COLO829 (cell line): ENCODE measurements around the gene SLC12A6.

Source experiments
- DNase-seq: peaks from one replicate; pipeline ENCODE4 v3.0.0; 2012; ENCODE audit warnings: low spot score

Gene SLC12A6

GRCh38 chr15:34330279-34330678, 7.3 kb downstream of the SLC12A6 start:
- no peak for DNase-seq

GRCh38 chr15:34329006-34329405, 8.6 kb downstream of the SLC12A6 start:
- DNase-seq: no peak

- DNase-seq: no peak
Observed at GRCh38 chr15:34327906-34328305, 9.7 kb downstream of the SLC12A6 start.

DNA sequence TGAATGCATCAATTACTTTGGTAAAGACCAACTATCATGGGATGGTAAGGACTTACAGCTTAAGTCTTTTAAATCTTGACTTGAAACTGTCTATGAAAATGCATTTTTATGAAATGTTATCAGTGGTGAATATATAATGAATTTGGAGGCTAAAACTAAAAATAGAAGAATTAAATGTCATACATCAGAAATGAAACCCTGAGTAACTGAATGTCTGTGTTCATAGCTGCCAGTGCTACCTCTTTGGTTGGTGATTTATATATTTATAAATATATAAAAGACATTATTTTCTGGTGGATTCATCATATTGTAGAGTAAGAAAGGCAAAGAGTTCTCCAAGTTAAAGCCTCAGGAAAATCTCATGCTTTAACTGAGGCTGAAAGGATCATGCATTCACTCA, 12.2 kb downstream of the SLC12A6 start:
- DNase-seq: no peak

GRCh38 chr15:34324933-34325332, 12.6 kb downstream of the SLC12A6 start:
- no peak for DNase-seq

DNA sequence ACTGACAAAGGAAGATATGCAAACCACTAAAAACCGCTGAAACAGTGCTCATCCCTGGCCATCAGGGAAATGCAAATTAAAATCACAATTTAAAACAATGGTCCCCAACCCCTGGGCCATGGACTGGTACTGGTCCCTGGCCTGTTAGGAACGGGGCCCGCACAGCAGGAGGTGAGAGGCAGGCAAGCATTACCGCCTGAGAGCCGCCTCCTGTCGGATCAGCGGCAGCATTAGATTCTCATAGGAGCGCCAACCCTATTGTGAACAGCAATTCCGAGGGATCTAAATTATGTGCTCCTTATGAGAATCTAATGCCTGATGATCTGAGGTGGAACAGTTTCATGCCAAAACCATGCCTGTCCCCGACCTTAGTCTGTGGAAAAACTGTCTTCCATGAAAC, 14.4 kb downstream of the SLC12A6 start:
- no peak for DNase-seq

GRCh38 chr15:34318277-34319079, 19.1 kb downstream of the SLC12A6 start:
- no peak for DNase-seq

DNA sequence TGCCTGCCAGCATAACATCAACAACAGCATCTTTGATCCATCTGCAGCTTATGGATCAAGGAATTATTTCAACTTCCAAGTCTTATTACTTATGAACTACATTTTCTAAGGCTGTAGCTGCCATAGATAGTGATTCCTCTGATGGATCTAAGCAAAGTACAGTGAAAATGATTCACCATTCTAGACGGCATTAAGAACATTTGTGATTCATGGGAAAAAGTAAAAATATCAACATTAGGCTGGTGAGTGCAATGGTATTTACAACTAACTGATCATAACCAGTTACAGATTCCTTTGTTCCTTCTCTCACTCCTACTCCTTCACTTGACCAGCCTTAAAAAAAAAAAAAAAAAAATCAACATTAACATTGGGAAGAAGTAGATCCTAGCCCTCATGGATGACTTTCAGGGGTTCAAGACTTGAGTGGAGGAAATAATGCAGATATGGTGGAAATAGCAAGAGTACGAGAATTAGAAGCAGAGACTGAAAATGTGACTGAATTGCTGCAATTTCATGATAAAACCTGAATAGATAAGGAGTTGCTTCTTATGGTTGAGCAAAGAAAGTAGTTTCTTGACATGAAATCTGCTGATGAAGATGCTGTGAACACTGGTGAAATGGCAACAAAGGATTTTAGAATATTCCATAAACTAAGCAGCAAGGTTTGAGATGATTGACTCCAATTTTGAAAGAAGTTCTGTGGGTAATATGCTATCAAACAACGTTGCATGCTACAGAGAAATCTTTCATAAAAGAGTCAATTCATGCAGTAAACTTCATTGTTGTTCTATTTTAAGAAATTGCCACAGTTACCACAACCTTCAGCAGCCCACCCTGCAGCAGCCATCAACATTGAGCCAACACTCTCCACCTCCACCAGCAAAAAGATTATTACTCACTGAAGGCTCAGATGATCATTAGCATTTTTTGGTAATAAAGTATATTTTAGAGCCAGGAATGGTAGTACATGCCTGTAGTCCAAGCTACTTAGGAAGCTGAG, 22.8 kb downstream of the SLC12A6 start:
- no peak for DNase-seq

- DNase-seq: no peak
Observed at GRCh38 chr15:34311563-34311962, 26.0 kb downstream of the SLC12A6 start.

GRCh38 chr15:34304613-34305012, 33.0 kb downstream of the SLC12A6 start:
- no peak for DNase-seq

- DNase-seq: no peak
Observed at GRCh38 chr15:34301058-34301457, 36.5 kb downstream of the SLC12A6 start.

- DNase-seq: no peak
Observed at GRCh38 chr15:34297059-34297458, 40.5 kb downstream of the SLC12A6 start.

GRCh38 chr15:34292621-34293020, 45.0 kb downstream of the SLC12A6 start:
- no peak for DNase-seq

- DNase-seq: no peak
Observed at GRCh38 chr15:34284937-34285336, 52.6 kb downstream of the SLC12A6 start.

DNA sequence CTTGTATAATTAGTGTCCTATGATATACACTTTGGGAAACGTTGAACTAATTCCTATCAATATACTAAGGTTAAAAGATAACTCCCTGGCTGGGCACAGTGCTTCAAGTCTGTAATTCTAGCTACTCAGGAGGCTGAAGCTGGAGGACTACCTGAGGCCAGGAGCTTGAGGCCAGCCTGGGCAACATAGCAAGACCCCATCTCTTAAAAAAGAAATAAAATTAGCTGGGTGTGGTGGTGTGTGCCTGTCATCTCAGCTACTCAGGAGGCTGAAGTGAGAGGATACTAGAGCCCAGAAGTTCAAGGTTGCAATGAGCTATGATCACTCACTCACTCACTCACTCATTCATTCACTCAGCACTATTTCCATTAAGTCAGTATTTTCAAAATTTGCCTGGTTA, 55.2 kb downstream of the SLC12A6 start:
- no peak for DNase-seq

DNA sequence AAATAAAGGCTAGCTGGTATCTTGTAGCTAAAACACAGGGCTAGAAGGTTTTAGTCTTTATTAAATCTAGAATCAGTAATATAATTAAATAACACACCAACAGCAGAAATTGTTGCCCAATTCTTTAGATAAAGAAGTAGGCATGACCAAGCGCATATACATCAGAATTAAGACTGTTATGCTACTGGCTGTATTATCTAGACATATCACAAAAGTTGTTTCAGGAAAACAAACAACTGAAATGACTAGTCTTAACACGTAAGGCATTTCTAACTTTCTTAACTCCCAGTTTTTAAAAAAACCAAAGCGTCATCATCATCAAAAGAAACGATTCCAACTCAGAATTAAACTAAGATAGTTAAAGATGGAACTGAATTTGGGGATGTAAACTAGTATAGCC, 57.4 kb downstream of the SLC12A6 start:
- DNase-seq: no peak

GRCh38 chr15:34279368-34279767, 58.2 kb downstream of the SLC12A6 start:
- DNase-seq: no peak

- no peak for DNase-seq
Observed at GRCh38 chr15:34275721-34276120, 61.9 kb downstream of the SLC12A6 start.

DNA sequence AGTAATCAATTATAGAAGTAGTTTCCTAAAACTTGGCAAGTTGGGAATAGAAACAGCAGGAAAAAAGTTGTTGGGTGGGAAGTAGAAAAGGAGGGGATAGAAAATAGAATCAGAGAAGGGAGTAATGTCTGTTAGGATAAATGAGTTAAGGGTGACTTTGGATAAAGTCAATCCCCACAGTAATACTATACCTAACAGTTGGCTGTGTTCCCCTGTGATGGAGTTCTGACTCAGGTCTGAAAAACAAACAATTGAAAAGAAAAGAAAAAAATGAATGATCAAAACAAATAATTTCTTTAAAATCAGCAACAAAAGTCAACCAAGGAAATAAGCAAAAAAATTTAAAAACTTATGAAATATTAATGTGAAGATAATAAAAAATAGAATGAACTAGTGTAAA, 62.4 kb downstream of the SLC12A6 start:
- DNase-seq: no peak

- DNase-seq: no peak
Observed at GRCh38 chr15:34271493-34271892, 66.1 kb downstream of the SLC12A6 start.

DNA sequence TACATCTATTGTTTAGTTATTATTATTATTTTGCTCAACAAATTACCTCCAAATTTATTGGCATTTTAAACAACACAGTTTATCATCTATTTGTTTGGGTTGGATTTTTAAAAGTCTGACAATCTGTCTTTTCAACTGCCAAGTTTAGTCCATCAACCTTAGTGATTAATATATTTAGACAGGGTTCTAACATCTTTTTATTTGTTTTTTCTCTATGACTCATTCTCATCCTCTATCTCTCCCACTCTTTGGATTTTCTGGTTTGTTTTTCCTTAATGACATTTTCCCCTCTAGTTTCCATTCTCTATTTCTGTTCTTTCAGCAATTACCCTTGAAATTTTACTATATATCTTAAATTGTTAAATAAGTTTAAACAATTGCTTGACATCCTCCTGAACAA, 70.8 kb downstream of the SLC12A6 start:
- DNase-seq: no peak

- no peak for DNase-seq
Observed at GRCh38 chr15:34264076-34264475, 73.5 kb downstream of the SLC12A6 start.

GRCh38 chr15:34262362-34262761, 75.2 kb downstream of the SLC12A6 start:
- DNase-seq: no peak
